Dendritic cell treated with granulocyte-macrophage colony-stimulating factor and Interleukin-4, amounts not matched to agents 40 ng/mL and 50 ng/mL, for 4 days (primary cell): Measurements from ENCODE around the gene FRMPD4.

ENCODE experiments used
- H3K27ac Mint-ChIP-seq: one replicate; pipeline ENCODE4 v1.8.0; 2022; ENCODE audit warnings: mild to moderate bottlenecking, mixed read lengths
- H3K27me3 Mint-ChIP-seq: one replicate; pipeline ENCODE4 v1.8.0; 2022; ENCODE audit warnings: mild to moderate bottlenecking, mixed read lengths
- H3K36me3 Mint-ChIP-seq: one replicate; pipeline ENCODE4 v1.8.0; 2022; ENCODE audit warnings: low read depth, mixed read lengths
- H3K4me1 Mint-ChIP-seq: one replicate; pipeline ENCODE4 v1.8.0; 2022; ENCODE audit warnings: low read depth, mixed read lengths
- H3K4me3 Mint-ChIP-seq: one replicate; pipeline ENCODE4 v1.8.0; 2022; ENCODE audit warnings: mild to moderate bottlenecking, moderate library complexity, mixed read lengths
- H3K9me3 Mint-ChIP-seq: one replicate; pipeline ENCODE4 v1.8.0; 2022; ENCODE audit warnings: mixed read lengths
- intact Hi-C: fragments of 100-400 bp; cut with micrococcal nuclease; formaldehyde crosslinking; loops from one replicate; pipeline ENCODE4 v1.15.0; 2022

The FRMPD4 gene

GRCh38 chrX:12423346-12423745 is 285.1 kb downstream of the FRMPD4 start:
- Mint-ChIP-seq H3K9me3 (no peaks in the 10 kb centered on the region), H3K4me1 (no peaks in the 10 kb centered on the region), H3K36me3 (no peaks in the 10 kb centered on the region), H3K4me3 (no peak overlapping the region), H3K27me3 (no peaks in the 10 kb centered on the region), H3K27ac (no peak overlapping the region)
- intact Hi-C loops = no loop called here

GRCh38 chrX:12425496-12425895 is 287.2 kb downstream of the FRMPD4 start:
- intact Hi-C loops = no loop called here
- H3K27ac Mint-ChIP-seq = no peak overlapping the region
- no peaks in the 10 kb centered on the region for H3K4me1 Mint-ChIP-seq
- H3K36me3 Mint-ChIP-seq = no peaks in the 10 kb centered on the region
- no peak overlapping the region for H3K4me3 Mint-ChIP-seq
- no peaks in the 10 kb centered on the region for H3K9me3 Mint-ChIP-seq
- H3K27me3 Mint-ChIP-seq = no peaks in the 10 kb centered on the region

GRCh38 chrX:12426420-12426819 is 288.1 kb downstream of the FRMPD4 start:
- no peaks in the 10 kb centered on the region for H3K27me3 Mint-ChIP-seq
- H3K36me3 Mint-ChIP-seq = no peaks in the 10 kb centered on the region
- no peak overlapping the region for H3K27ac Mint-ChIP-seq
- intact Hi-C loops = no loop called here
- H3K4me1 Mint-ChIP-seq = no peaks in the 10 kb centered on the region
- no peaks in the 10 kb centered on the region for H3K9me3 Mint-ChIP-seq
- H3K4me3 Mint-ChIP-seq = no peak overlapping the region

- Mint-ChIP-seq H3K9me3 (no peaks in the 10 kb centered on the region), H3K27ac (no peak overlapping the region), H3K36me3 (no peaks in the 10 kb centered on the region), H3K4me1 (no peaks in the 10 kb centered on the region), H3K27me3 (no peaks in the 10 kb centered on the region), H3K4me3 (no peak overlapping the region)
- intact Hi-C loops = no loop called here
Measured at GRCh38 chrX:12434493-12434892, 296.2 kb downstream of the FRMPD4 start.

GRCh38 chrX:12439416-12439815 is 301.1 kb downstream of the FRMPD4 start:
- Mint-ChIP-seq H3K27me3 (no peaks in the 10 kb centered on the region), H3K27ac (no peak overlapping the region), H3K4me1 (no peaks in the 10 kb centered on the region), H3K9me3 (no peaks in the 10 kb centered on the region), H3K4me3 (no peak overlapping the region), H3K36me3 (no peaks in the 10 kb centered on the region)
- intact Hi-C loops = no loop called here

GRCh38 chrX:12440246-12440645 is 302.0 kb downstream of the FRMPD4 start:
- Mint-ChIP-seq H3K9me3 (no peaks in the 10 kb centered on the region), H3K27ac (no peak overlapping the region), H3K27me3 (no peaks in the 10 kb centered on the region), H3K36me3 (no peaks in the 10 kb centered on the region), H3K4me1 (no peaks in the 10 kb centered on the region), H3K4me3 (no peak overlapping the region)
- intact Hi-C loops = no loop called here

GRCh38 chrX:12441381-12442128 is 303.3 kb downstream of the FRMPD4 start:
- intact Hi-C loops = no loop called here
- Mint-ChIP-seq H3K4me1 (no peaks in the 10 kb centered on the region), H3K9me3 (no peaks in the 10 kb centered on the region), H3K27me3 (no peaks in the 10 kb centered on the region), H3K27ac (no peak overlapping the region), H3K36me3 (no peaks in the 10 kb centered on the region), H3K4me3 (no peak overlapping the region)

GRCh38 chrX:12443534-12444098 is 305.3 kb downstream of the FRMPD4 start:
- intact Hi-C loops = no loop called here
- Mint-ChIP-seq H3K4me3 (no peak overlapping the region), H3K9me3 (no peaks in the 10 kb centered on the region), H3K36me3 (no peaks in the 10 kb centered on the region), H3K27me3 (no peaks in the 10 kb centered on the region), H3K27ac (no peak overlapping the region), H3K4me1 (no peaks in the 10 kb centered on the region)

GRCh38 chrX:12446342-12447075 is 308.2 kb downstream of the FRMPD4 start:
- Mint-ChIP-seq H3K4me3 (no peak overlapping the region), H3K27ac (no peak overlapping the region), H3K27me3 (no peaks in the 10 kb centered on the region), H3K36me3 (no peaks in the 10 kb centered on the region), H3K4me1 (no peaks in the 10 kb centered on the region), H3K9me3 (no peaks in the 10 kb centered on the region)
- intact Hi-C loops = no loop called here

GRCh38 chrX:12447448-12448064 is 309.3 kb downstream of the FRMPD4 start:
- Mint-ChIP-seq H3K4me1 (no peaks in the 10 kb centered on the region), H3K27ac (no peak overlapping the region), H3K9me3 (no peaks in the 10 kb centered on the region), H3K4me3 (no peak overlapping the region), H3K27me3 (no peaks in the 10 kb centered on the region), H3K36me3 (no peaks in the 10 kb centered on the region)
- intact Hi-C loops = no loop called here

GRCh38 chrX:12452268-12452667 is 314.0 kb downstream of the FRMPD4 start:
- Mint-ChIP-seq H3K9me3 (no peaks in the 10 kb centered on the region), H3K4me3 (no peak overlapping the region), H3K36me3 (no peaks in the 10 kb centered on the region), H3K4me1 (no peaks in the 10 kb centered on the region), H3K27me3 (no peaks in the 10 kb centered on the region), H3K27ac (no peak overlapping the region)
- intact Hi-C loops = no loop called here

GRCh38 chrX:12460929-12461328 is 322.7 kb downstream of the FRMPD4 start:
- Mint-ChIP-seq H3K9me3 (no peaks in the 10 kb centered on the region), H3K27ac (no peak overlapping the region), H3K4me1 (no peaks in the 10 kb centered on the region), H3K36me3 (no peaks in the 10 kb centered on the region), H3K4me3 (no peak overlapping the region), H3K27me3 (no peaks in the 10 kb centered on the region)
- intact Hi-C loops = no loop called here

GRCh38 chrX:12463052-12463451 is 324.8 kb downstream of the FRMPD4 start:
- no peaks in the 10 kb centered on the region for H3K9me3 Mint-ChIP-seq
- H3K27me3 Mint-ChIP-seq = no peaks in the 10 kb centered on the region
- H3K36me3 Mint-ChIP-seq = no peaks in the 10 kb centered on the region
- intact Hi-C loops = no loop called here
- no peak overlapping the region for H3K4me3 Mint-ChIP-seq
- no peak overlapping the region for H3K27ac Mint-ChIP-seq
- H3K4me1 Mint-ChIP-seq = no peaks in the 10 kb centered on the region

- Mint-ChIP-seq H3K27me3 (no peaks in the 10 kb centered on the region), H3K36me3 (no peaks in the 10 kb centered on the region), H3K4me3 (no peak overlapping the region), H3K27ac (no peak overlapping the region), H3K4me1 (no peaks in the 10 kb centered on the region), H3K9me3 (no peaks in the 10 kb centered on the region)
- intact Hi-C loops = no loop called here
Measured at GRCh38 chrX:12463873-12464272, 325.6 kb downstream of the FRMPD4 start.
